Measurements from ENCODE around the gene AFF3.

DNA sequence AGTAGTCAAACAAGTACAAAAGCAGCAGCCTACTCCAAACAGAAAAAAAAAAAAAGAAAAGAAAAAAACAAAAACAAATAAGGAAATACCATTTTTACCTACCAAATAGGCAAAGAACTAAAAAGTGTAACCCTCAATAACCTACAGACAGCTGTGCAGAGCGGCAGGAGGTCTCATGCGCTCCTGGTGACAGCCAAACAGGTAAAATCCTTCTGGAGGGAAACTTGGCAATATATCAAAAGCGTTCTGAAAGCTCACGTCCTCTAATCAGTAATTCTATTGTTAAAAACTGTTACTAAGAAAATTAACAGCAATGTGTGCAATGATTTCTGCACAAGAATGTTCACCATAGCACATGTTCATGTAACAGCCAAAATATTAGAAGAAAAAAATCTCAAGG lies 105.6 kb downstream of the AFF3 start:
- no peak for TF ChIP-seq CEBPB (IDR thresholded peaks at IDR 0.05; ENCODE audit: borderline replicate concordance, low read depth, low read length)
- TF ChIP-seq, protein P1, sequence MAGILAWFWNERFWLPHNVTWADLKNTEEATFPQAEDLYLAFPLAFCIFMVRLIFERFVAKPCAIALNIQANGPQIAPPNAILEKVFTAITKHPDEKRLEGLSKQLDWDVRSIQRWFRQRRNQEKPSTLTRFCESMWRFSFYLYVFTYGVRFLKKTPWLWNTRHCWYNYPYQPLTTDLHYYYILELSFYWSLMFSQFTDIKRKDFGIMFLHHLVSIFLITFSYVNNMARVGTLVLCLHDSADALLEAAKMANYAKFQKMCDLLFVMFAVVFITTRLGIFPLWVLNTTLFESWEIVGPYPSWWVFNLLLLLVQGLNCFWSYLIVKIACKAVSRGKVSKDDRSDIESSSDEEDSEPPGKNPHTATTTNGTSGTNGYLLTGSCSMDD (CRISPR knock-in tag; IDR thresholded peaks at IDR 0.05): no peak

Measured in HepG2 (cell line).